Esophagus muscularis mucosa (tissue), 3 donors: ENCODE measurements around the gene LPIN2.

Experiments used
- CTCF ChIP-seq, 3 experiments: fragments of 200-600 bp in 2 of 3; fragments of 450-650 bp in 1 of 3; sonication (generic) in 2 of 3; IDR thresholded peaks; one replicate each; pipeline ENCODE4 v1.5.1; 2017 to 2019; ENCODE audit warnings: antibody characterized with exemption in 3 of 3, mild to moderate bottlenecking in 2 of 3, moderate library complexity in 1 of 3
- POLR2A ChIP-seq: fragments of 450-650 bp; IDR thresholded peaks from one replicate; pipeline ENCODE4 v1.6.1; 2017; ENCODE audit warnings: antibody characterized with exemption, moderate library complexity, mild to moderate bottlenecking, low read depth
- POLR2AphosphoS5 ChIP-seq, 2 donors: sonication (generic); formaldehyde crosslinking; IDR thresholded peaks; one replicate each; pipeline ENCODE4 v1.6.1; 2017; ENCODE audit warnings: antibody characterized with exemption in 2 of 2

GRCh38 chr18:3035635-3036034 lies 22.7 kb upstream of the LPIN2 start:
- no peak for TF ChIP-seq CTCF (IDR thresholded peaks at IDR 0.05)
- TF ChIP-seq POLR2A, result no peak
- no peak for TF ChIP-seq POLR2AphosphoS5 (IDR thresholded peaks at IDR 0.05)
